Measurements from ENCODE around the gene LGI1. TPM values are rescaled to one million over a fixed set of nuclear protein-coding genes. Genes with fewer than 3 reads are reported as not detected.

LGI1 gene
- total RNA-seq, 1 donor from 2014 or later: not detected

GRCh38 chr10:93755443-93756116 lies 2.2 kb upstream of the LGI1 start:
- no peak for DNase-seq (ENCODE audit: low spot score)

- DNase-seq (ENCODE audit: low spot score): no peak
Observed at GRCh38 chr10:93756118-93756517, 1.6 kb upstream of the LGI1 start.

GRCh38 chr10:93757136-93757535 lies 600 bp upstream of the LGI1 start:
- no peak for DNase-seq (ENCODE audit: low spot score)

- no peak for DNase-seq (ENCODE audit: low spot score)
Observed at GRCh38 chr10:93758508-93758885, 761 bp downstream of the LGI1 start.

DNA sequence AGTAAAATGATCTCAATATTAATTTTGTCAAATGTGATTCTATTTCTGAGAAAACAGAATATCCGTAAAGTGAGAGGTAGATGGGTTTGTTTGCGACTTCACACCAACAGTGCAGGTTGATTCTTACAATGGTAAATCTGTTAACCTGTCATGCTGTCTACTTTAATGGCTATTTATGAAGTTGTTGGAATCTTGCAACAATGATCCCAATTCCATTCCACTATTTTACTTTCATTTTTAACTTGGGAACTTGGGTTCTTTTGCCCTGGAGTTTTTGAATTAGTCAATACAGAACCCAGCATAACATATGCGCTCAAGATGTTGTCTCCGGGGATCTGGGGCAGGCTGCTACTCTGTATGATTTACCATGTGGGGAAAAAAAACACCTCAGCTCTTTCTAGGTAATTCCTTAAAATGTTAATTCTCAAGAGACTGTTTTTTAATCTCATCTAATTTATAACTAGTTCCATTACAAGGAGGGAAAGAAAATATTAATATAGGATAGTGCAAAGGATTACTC lies 1.2 kb downstream of the LGI1 start:
- no peak for DNase-seq (ENCODE audit: low spot score)

DNA sequence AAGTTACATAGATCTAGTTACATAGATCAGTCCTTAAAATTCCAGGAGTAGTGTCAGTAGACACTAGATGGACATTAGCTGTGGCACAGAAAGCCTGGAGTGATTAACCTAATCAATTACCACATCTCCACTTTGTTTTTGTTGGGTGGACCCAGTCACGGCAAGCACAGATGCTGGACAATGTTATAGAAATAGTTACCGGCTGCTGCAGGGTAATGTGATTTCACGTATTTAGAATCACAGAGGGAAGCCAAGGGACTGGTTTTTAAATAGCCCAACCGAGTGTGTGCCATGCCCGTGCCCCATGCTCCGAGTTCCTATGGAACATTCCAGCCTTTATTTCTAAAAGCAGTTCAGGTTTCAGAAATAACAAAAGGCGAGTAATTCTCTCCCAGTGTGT lies 2.8 kb downstream of the LGI1 start:
- DNase-seq (ENCODE audit: low spot score): no peak

DNA sequence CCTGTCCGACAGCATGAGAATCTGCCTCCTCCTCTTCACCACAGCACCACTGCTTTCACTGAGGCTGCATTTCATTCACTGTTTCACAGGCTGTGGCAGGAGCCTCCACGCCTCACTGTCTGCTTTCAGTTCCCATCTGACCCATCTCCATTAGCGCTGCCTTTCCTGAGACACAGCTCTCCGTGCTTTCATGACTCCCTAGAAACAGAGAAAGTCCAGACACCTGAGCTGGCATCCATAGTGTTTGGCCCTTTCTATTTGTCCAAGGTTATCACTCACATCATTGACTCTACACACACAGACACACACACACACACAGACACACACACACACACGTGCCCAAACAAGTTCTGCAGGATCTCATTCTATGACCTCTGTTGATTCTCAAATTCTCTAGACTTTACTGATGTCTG lies 5.2 kb downstream of the LGI1 start:
- no peak for DNase-seq (ENCODE audit: low spot score)

- DNase-seq (ENCODE audit: low spot score): no peak
Observed at GRCh38 chr10:93766918-93767317, 9.2 kb downstream of the LGI1 start.

GRCh38 chr10:93767724-93768399 lies 10.1 kb downstream of the LGI1 start:
- DNase-seq (ENCODE audit: low spot score): no peak

- no peak for DNase-seq (ENCODE audit: low spot score)
Observed at GRCh38 chr10:93768892-93769291, 11.2 kb downstream of the LGI1 start.

DNA sequence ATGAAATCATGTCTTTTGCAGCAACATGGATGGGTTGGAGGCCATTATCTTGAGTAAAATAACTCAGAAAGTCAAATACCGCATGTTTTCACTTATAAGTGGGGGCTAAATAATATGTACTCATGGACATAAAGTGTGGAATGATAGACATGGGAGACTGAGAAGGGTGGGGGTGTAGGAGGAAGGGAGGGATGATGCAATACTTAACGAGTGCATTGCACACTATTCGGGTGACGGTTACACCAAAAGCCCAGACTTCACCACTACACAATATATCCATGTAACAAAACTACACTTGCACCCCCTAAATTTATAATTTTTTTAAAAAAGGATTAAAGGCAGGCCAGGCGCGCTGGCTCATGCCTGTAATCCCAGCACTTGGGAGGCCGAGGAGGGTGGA lies 13.6 kb downstream of the LGI1 start:
- no peak for DNase-seq (ENCODE audit: low spot score)

GRCh38 chr10:93773120-93773519 lies 15.4 kb downstream of the LGI1 start:
- no peak for DNase-seq (ENCODE audit: low spot score)

- DNase-seq (ENCODE audit: low spot score): no peak
Observed at GRCh38 chr10:93773705-93774104, 16.0 kb downstream of the LGI1 start.

DNA sequence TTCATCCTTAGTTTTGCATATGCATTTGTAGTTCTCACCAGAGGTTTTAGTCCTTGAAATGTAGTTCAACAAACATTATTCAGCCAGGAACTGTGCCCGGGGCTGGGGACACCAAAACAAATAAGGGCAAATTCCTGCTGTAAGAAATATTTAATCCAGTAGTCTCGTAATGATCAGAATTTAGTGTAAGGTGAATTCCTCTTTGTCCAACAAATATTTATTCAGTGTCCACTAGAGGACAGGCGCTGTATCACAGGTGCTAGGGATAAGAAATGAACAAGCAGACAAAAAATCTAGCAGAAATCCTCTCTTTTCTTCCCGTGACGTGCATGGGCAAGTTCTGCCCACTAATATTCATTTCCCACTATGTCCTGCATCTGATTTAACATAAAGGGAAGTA lies 17.6 kb downstream of the LGI1 start:
- no peak for DNase-seq (ENCODE audit: low spot score)

DNA sequence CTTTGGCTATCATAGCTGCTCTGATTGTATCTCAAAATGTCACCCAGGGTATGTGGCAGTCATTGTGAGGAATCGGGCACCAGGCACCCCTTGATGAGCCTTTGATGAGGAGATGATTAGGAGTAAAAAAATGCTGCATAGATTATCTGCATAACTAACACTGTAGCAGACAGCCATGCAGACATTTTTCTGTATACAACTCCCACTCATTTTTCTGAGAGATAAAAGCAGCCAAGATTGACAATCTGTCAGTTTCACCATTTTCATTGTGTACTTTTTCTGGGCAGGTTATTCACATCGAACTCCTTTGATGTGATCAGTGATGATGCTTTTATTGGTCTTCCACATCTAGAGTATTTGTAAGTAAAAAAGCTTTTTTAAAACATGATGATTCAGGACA lies 19.4 kb downstream of the LGI1 start:
- no peak for DNase-seq (ENCODE audit: low spot score)

DNA sequence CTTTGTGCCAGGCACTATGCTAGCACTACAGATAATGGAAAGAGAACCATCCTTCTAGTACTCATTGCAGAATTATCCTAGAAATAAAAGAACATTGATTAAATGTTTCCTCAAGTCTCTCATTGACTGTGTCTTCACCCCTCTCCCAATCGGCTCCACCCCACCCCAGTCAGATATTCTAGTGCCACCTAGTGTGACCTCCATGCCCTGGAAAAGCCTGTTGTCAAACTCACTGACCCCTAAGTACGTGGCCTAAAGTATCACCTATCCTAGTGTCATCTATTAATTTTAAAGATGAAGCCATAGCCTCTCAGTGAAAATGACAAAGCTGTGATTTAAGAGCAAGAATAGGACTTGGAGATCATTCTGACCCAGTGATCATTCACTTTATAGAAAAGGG lies 26.3 kb downstream of the LGI1 start:
- no peak for DNase-seq (ENCODE audit: low spot score)

GRCh38 chr10:93788413-93789208 lies 30.9 kb downstream of the LGI1 start:
- no peak for DNase-seq (ENCODE audit: low spot score)

- no peak for DNase-seq (ENCODE audit: low spot score)
Observed at GRCh38 chr10:93790439-93790838, 32.7 kb downstream of the LGI1 start.

- DNase-seq (ENCODE audit: low spot score): no peak
Observed at GRCh38 chr10:93796167-93796566, 38.4 kb downstream of the LGI1 start.

DNA sequence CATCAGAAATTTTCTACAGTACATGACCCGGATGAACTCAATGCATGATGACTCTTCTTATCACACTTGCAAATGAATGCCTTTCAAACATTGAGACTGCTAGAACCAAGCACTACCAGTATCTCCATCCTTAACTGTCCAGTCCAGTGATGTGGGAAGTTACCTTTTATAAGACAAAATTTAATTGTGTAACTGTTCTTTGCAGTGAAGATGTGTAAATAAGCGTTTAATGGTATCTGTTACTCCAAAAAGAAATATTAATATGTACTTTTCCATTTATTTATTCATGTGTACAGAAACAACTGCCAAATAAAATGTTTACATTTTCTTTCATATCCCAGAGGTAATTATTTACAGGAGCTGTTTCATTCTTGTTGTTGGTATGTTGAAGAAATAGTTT lies 40.1 kb downstream of the LGI1 start:
- no peak for DNase-seq (ENCODE audit: low spot score)

- no peak for DNase-seq (ENCODE audit: low spot score)
Observed at GRCh38 chr10:93799155-93799708, 41.5 kb downstream of the LGI1 start.

DNA sequence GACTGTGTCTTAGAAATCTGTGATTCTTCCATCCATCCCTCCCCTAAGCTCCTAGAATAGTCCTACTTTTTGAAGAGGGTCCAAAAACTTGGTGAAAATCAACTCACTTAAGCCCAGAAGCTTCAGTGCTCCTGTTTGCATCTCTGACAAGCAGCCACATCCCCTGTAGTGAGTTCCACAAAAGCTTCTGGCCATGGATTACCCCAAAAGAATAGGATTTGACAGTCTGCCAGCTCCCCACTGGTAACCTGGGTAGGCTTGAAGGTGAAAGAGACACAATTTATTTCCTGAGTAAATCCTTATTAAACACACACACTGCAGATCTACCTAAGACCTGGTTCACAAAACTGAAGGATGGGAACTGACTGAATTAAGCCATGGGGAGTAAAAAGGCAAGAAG lies 46.5 kb downstream of the LGI1 start:
- no peak for DNase-seq (ENCODE audit: low spot score)
